ENCODE measurements around the gene RSPO1.

GRCh38 chr1:37575692-37576091 lies 59.0 kb downstream of the RSPO1 start:
- TF ChIP-seq ARNTL (CRISPR knock-in tag; IDR thresholded peaks at IDR 0.05; ENCODE audit: borderline replicate concordance, low read depth), result no peak
- no peak for TF ChIP-seq ESRRG (CRISPR knock-in tag; IDR thresholded peaks at IDR 0.05)
- TF ChIP-seq PATZ1 (CRISPR knock-in tag; IDR thresholded peaks at IDR 0.05; ENCODE audit: borderline replicate concordance), result no peak
- no peak for TF ChIP-seq SNAI2 (CRISPR knock-in tag; IDR thresholded peaks at IDR 0.05)
- TF ChIP-seq PPARA (CRISPR knock-in tag; IDR thresholded peaks at IDR 0.05; ENCODE audit: borderline replicate concordance), result no peak
- no peak for TF ChIP-seq TSHZ2 (CRISPR knock-in tag; IDR thresholded peaks at IDR 0.05)
- no peak for TF ChIP-seq POU6F1 (CRISPR knock-in tag; IDR thresholded peaks at IDR 0.05; ENCODE audit: borderline replicate concordance, low read depth)
- no peak for TF ChIP-seq CREB5 (CRISPR knock-in tag; IDR thresholded peaks at IDR 0.05; ENCODE audit: low read depth)

Data from SK-N-SH treated with all-trans-retinoic acid at 6 μM for 48 hours (cell line).